HEK293 (cell line): ENCODE measurements around the gene ASB10.

ENCODE experiments used
- CTCF ChIA-PET: fragments of 350-600 bp; formaldehyde crosslinking; extraction: SDS; loops from one replicate; lab custom pipeline; 2021; ENCODE audit warnings: antibody characterized with exemption; lab: Yijun Ruan, JAX
- POLR2A ChIA-PET: fragments of 300-600 bp; formaldehyde crosslinking; extraction: SDS; loops from one replicate; lab custom pipeline; 2020; ENCODE audit warnings: antibody characterized with exemption, inconsistent platforms; lab: Yijun Ruan, JAX
- H3K27ac ChIP-seq: fragments of 200-500 bp; sonication (Bioruptor generic); 2 replicates; pipeline ENCODE4 v1.5.1; 2014; ENCODE audit warnings: low read depth, low read length, control low read depth, inconsistent platforms; ENCODE audit errors: extremely low read depth
- H3K36me3 ChIP-seq, 2 experiments: fragments of 200-500 bp in 1 of 2; sonication (Bioruptor generic) in 1 of 2; 1 replicate in 1 of 2; 2 replicates in 1 of 2; pipeline ENCODE4 v1.5.1; 2014 to 2017; ENCODE audit warnings: inconsistent platforms in 2 of 2, low read length in 2 of 2; ENCODE audit not compliant: control insufficient read depth in 2 of 2, insufficient read depth in 1 of 2
- H3K4me1 ChIP-seq: fragments of 200-500 bp; sonication (Bioruptor generic); 2 replicates; pipeline ENCODE4 v1.5.1; 2014; ENCODE audit warnings: mild to moderate bottlenecking, low read length, inconsistent platforms; ENCODE audit not compliant: control insufficient read depth, insufficient read depth
- H3K4me3 ChIP-seq: 2 replicates; pipeline ENCODE4 v1.5.1; 2011; ENCODE audit warnings: low read depth, mild to moderate bottlenecking, control low read depth, low read length, moderate library complexity
- H3K9me3 ChIP-seq: fragments of 200-500 bp; sonication (Bioruptor generic); 2 replicates; pipeline ENCODE4 v1.5.1; 2014; ENCODE audit warnings: low read depth, low read length, inconsistent platforms; ENCODE audit not compliant: control insufficient read depth, insufficient read depth
- BCL11B ChIP-seq: fragments of 450-650 bp; formaldehyde crosslinking; IDR thresholded peaks from 2 replicates; pipeline ENCODE4 v1.5.1; 2016; ENCODE audit warnings: low read depth, missing biosample characterization, missing genetic modification characterization
- PRDM10 ChIP-seq: fragments of 450-650 bp; formaldehyde crosslinking; IDR thresholded peaks from 2 replicates; pipeline ENCODE4 v1.5.1; 2016; ENCODE audit warnings: missing biosample characterization, missing genetic modification characterization
- RBAK ChIP-seq: fragments of 450-650 bp; formaldehyde crosslinking; IDR thresholded peaks from 2 replicates; pipeline ENCODE4 v1.5.1; 2016; ENCODE audit warnings: missing biosample characterization, missing genetic modification characterization
- SCRT1 ChIP-seq: fragments of 450-650 bp; formaldehyde crosslinking; IDR thresholded peaks from 2 replicates; pipeline ENCODE4 v1.5.1; 2016; ENCODE audit warnings: missing biosample characterization, missing genetic modification characterization, borderline replicate concordance
- SCRT2 ChIP-seq: fragments of 450-650 bp; formaldehyde crosslinking; IDR thresholded peaks from 2 replicates; pipeline ENCODE4 v1.5.1; 2016; ENCODE audit warnings: missing biosample characterization, missing genetic modification characterization
- ZFP41 ChIP-seq: fragments of 450-650 bp; formaldehyde crosslinking; IDR thresholded peaks from 2 replicates; pipeline ENCODE4 v1.5.1; 2016; ENCODE audit warnings: missing biosample characterization, missing genetic modification characterization, borderline replicate concordance
- ZFP69B ChIP-seq: fragments of 450-650 bp; formaldehyde crosslinking; IDR thresholded peaks from 2 replicates; pipeline ENCODE4 v1.5.1; 2016; ENCODE audit warnings: missing biosample characterization, missing genetic modification characterization
- ZNF121 ChIP-seq: fragments of 450-650 bp; formaldehyde crosslinking; IDR thresholded peaks from 2 replicates; pipeline ENCODE4 v1.5.1; 2016; ENCODE audit warnings: missing biosample characterization, missing genetic modification characterization
- ZNF175 ChIP-seq: fragments of 450-650 bp; formaldehyde crosslinking; IDR thresholded peaks from 2 replicates; pipeline ENCODE4 v1.5.1; 2016; ENCODE audit warnings: missing biosample characterization, missing genetic modification characterization
- ZNF202 ChIP-seq: fragments of 450-650 bp; formaldehyde crosslinking; IDR thresholded peaks from 2 replicates; pipeline ENCODE4 v1.5.1; 2016; ENCODE audit warnings: missing biosample characterization, missing genetic modification characterization, borderline replicate concordance
- ZNF280C ChIP-seq: fragments of 450-650 bp; formaldehyde crosslinking; IDR thresholded peaks from 2 replicates; pipeline ENCODE4 v1.5.1; 2016; ENCODE audit warnings: missing biosample characterization, missing genetic modification characterization
- ZNF292 ChIP-seq: fragments of 450-650 bp; formaldehyde crosslinking; IDR thresholded peaks from 2 replicates; pipeline ENCODE4 v1.5.1; 2016; ENCODE audit warnings: low read depth, missing biosample characterization, missing genetic modification characterization, borderline replicate concordance
- ZNF350 ChIP-seq: fragments of 450-650 bp; formaldehyde crosslinking; IDR thresholded peaks from 2 replicates; pipeline ENCODE4 v1.5.0; 2017; ENCODE audit warnings: missing biosample characterization, mild to moderate bottlenecking, missing genetic modification characterization
- ZNF544 ChIP-seq: fragments of 450-650 bp; formaldehyde crosslinking; IDR thresholded peaks from 2 replicates; pipeline ENCODE4 v1.5.0; 2017; ENCODE audit warnings: missing biosample characterization, missing genetic modification characterization
- ZNF561 ChIP-seq: fragments of 450-650 bp; IDR thresholded peaks from 2 replicates; pipeline ENCODE4 v1.5.1; 2018; ENCODE audit warnings: missing biosample characterization, missing genetic modification characterization, borderline replicate concordance
- ZNF585B ChIP-seq: fragments of 450-650 bp; formaldehyde crosslinking; IDR thresholded peaks from 2 replicates; pipeline ENCODE4 v1.5.1; 2016; ENCODE audit warnings: missing biosample characterization, missing genetic modification characterization
- ZNF626 ChIP-seq: fragments of 450-650 bp; sonication (Bioruptor Pico); formaldehyde crosslinking; IDR thresholded peaks from 2 replicates; pipeline ENCODE4 v1.5.1; 2018; ENCODE audit warnings: missing biosample characterization, missing genetic modification characterization, inconsistent platforms
- ZNF76 ChIP-seq: fragments of 450-650 bp; formaldehyde crosslinking; IDR thresholded peaks from 2 replicates; pipeline ENCODE4; 2016; ENCODE audit warnings: low read depth, missing biosample characterization, missing genetic modification characterization, borderline replicate concordance
- ZNF837 ChIP-seq: fragments of 450-650 bp; formaldehyde crosslinking; IDR thresholded peaks from 2 replicates; pipeline ENCODE4 v1.5.1; 2016; ENCODE audit warnings: missing biosample characterization, missing genetic modification characterization
- ZSCAN23 ChIP-seq: fragments of 450-650 bp; formaldehyde crosslinking; IDR thresholded peaks from 2 replicates; pipeline ENCODE4 v1.5.1; 2016; ENCODE audit warnings: missing biosample characterization, missing genetic modification characterization
- TF ChIP-seq, protein P1 (sequence below): fragments of 450-650 bp; IDR thresholded peaks from 2 replicates; pipeline ENCODE4 v1.5.1; 2018; ENCODE audit warnings: missing biosample characterization, missing genetic modification characterization
- TF ChIP-seq, protein P2 (sequence below): fragments of 450-650 bp; formaldehyde crosslinking; IDR thresholded peaks from 2 replicates; pipeline ENCODE4 v1.5.1; 2016; ENCODE audit warnings: missing biosample characterization, missing genetic modification characterization

ASB10 gene

DNA sequence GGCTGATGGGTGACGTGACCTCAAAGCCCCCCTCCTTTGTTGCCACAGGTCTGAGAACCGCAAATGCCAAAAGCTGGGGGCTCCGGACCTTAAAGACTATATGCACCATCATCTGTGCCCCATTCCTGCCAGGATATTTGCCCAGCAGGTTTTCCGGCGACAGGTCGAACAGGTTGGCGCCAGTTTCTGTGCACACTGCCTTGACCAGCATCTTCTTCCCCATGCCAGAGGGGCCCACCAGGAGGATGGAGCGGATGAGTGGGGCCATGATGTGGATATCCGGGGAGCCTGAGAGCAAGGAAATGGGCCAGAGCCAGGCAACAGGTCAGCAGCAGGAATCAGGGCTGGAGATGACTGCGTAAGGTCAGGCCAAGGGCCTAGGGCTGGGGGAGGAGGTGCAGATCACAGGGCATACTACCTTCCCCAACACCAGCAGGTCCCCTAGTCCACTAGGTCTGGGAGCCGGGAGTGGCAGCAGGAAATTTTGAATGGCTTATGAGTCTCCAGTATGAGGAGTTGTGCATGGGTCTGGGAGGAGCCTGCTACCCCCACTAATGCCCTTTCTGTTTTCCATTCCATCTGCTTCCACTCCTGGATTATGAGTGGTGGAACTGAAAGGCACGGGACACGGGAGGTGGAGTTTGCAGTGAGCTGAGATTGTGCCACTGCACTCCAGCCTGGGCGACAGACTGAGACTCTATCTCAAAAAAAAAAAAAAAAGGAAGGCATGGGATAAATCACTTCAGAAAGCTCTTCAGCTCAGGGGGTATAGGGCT is 6.3 kb upstream of the ASB10 start:
- TF ChIP-seq SCRT2 (tag by site-specific recombination), result peak; percentile 88
- TF ChIP-seq SCRT1 (tag by site-specific recombination), result peak; percentile 81
- no peak for TF ChIP-seq ZNF350 (tag by site-specific recombination)
- CTCF ChIA-PET, result interaction anchor here (1.3 kb wide), 1 partner anchor 231 kb away, joined by 4 read pairs; no protein-coding TSS in a partner anchor
- no peaks in the 10 kb centered on the region for H3K4me1 ChIP-seq
- POLR2A ChIA-PET, result interaction anchor here (0.7 kb wide), 1 partner anchor 56 kb away, joined by 4 read pairs; no protein-coding TSS in a partner anchor
- H3K36me3 ChIP-seq, result no peaks in the 10 kb centered on the region
- no peak overlapping the region for H3K4me3 ChIP-seq
- H3K9me3 ChIP-seq, result no peaks in the 10 kb centered on the region
- no peak overlapping the region for H3K27ac ChIP-seq

- H3K4me3 ChIP-seq, result no peak overlapping the region
- TF ChIP-seq ZNF280C (tag by site-specific recombination), result no peak
- TF ChIP-seq ZFP41 (tag by site-specific recombination), result no peak
- TF ChIP-seq ZNF585B (tag by site-specific recombination), result no peak
- no peak for TF ChIP-seq RBAK
- no peak for TF ChIP-seq ZNF202 (tag by site-specific recombination)
- TF ChIP-seq ZSCAN23, result no peak
- no peak for TF ChIP-seq ZNF292 (tag by site-specific recombination)
- TF ChIP-seq ZNF626 (tag by site-specific recombination), result no peak
- no peak for TF ChIP-seq ZFP69B
- TF ChIP-seq BCL11B (tag by site-specific recombination), result no peak
- no peak for TF ChIP-seq ZNF175 (tag by site-specific recombination)
- no peak for TF ChIP-seq ZNF561
- no peak for TF ChIP-seq ZNF76 (tag by site-specific recombination)
- no peak for TF ChIP-seq ZNF121
- TF ChIP-seq, protein P1, sequence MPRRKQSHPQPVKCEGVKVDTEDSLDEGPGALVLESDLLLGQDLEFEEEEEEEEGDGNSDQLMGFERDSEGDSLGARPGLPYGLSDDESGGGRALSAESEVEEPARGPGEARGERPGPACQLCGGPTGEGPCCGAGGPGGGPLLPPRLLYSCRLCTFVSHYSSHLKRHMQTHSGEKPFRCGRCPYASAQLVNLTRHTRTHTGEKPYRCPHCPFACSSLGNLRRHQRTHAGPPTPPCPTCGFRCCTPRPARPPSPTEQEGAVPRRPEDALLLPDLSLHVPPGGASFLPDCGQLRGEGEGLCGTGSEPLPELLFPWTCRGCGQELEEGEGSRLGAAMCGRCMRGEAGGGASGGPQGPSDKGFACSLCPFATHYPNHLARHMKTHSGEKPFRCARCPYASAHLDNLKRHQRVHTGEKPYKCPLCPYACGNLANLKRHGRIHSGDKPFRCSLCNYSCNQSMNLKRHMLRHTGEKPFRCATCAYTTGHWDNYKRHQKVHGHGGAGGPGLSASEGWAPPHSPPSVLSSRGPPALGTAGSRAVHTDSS (tag by site-specific recombination), result no peak
- no peak for TF ChIP-seq ZNF544
- no peak for TF ChIP-seq ZNF837
- no peak for TF ChIP-seq PRDM10 (tag by site-specific recombination)
- TF ChIP-seq, protein P2, sequence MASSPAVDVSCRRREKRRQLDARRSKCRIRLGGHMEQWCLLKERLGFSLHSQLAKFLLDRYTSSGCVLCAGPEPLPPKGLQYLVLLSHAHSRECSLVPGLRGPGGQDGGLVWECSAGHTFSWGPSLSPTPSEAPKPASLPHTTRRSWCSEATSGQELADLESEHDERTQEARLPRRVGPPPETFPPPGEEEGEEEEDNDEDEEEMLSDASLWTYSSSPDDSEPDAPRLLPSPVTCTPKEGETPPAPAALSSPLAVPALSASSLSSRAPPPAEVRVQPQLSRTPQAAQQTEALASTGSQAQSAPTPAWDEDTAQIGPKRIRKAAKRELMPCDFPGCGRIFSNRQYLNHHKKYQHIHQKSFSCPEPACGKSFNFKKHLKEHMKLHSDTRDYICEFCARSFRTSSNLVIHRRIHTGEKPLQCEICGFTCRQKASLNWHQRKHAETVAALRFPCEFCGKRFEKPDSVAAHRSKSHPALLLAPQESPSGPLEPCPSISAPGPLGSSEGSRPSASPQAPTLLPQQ (tag by site-specific recombination), result no peak
- ChIA-PET POLR2A (no interaction called here), CTCF (no interaction called here)
- H3K4me1 ChIP-seq, result no peaks in the 10 kb centered on the region
- no peaks in the 10 kb centered on the region for H3K36me3 ChIP-seq
- H3K9me3 ChIP-seq, result no peaks in the 10 kb centered on the region
- H3K27ac ChIP-seq, result no peak overlapping the region
Measured at GRCh38 chr7:151192002-151192539, 5.0 kb upstream of the ASB10 start.
